ENCODE data around the gene UNC5CL.
A peak's percentile ranks its signal among the peaks of the same experiment; 100 is the strongest.
"Not testable (repeated sequence)": the region's sequence is repeated elsewhere in the genome, so short reads cannot be mapped to it uniquely, and the experiment has no call there.

Gene UNC5CL

DNA sequence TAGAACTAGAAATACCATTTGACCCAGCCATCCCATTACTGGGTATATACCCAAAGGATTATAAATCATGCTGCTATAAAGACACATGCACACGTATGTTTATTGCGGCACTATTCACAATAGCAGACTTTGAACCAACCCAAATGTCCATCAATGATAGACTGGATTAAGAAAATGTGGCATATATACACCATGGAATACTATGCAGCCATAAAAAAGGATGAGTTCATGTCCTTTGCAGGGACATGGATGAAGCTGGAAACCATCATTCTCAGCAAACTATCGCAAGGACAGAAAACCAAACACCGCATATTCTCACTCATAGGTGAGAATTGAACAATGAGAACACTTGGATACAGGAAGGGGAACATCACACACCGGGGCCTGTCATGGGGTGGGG lies 23.2 kb downstream of the UNC5CL start:
- not testable (repeated sequence) for DNase-seq (ENCODE audit: low read depth, low spot score); H3K4me3 ChIP-seq (ENCODE audit: low read length)

DNA sequence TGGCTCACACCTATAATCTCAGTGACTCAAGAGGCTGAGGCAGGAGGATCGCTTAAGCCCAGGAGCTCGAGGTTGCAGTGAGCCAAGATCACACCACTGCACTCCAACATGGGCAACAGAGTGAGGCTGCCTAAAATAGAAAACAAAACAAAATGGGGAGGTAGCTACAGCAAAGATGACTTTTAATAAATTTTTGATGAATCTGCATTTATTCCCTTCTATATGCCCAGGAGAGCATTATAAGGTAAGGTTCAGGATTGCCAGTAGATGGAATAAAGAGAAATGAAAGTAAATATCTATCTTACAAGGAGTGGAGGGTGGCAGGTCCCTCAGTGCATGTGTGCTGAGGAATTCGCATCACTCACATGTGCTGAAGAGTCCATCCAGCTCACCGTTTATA lies 24.2 kb downstream of the UNC5CL start:
- DNase-seq (ENCODE audit: low read depth, low spot score): no peak
- H3K4me3 ChIP-seq (ENCODE audit: low read length): no peak overlapping the region

DNA sequence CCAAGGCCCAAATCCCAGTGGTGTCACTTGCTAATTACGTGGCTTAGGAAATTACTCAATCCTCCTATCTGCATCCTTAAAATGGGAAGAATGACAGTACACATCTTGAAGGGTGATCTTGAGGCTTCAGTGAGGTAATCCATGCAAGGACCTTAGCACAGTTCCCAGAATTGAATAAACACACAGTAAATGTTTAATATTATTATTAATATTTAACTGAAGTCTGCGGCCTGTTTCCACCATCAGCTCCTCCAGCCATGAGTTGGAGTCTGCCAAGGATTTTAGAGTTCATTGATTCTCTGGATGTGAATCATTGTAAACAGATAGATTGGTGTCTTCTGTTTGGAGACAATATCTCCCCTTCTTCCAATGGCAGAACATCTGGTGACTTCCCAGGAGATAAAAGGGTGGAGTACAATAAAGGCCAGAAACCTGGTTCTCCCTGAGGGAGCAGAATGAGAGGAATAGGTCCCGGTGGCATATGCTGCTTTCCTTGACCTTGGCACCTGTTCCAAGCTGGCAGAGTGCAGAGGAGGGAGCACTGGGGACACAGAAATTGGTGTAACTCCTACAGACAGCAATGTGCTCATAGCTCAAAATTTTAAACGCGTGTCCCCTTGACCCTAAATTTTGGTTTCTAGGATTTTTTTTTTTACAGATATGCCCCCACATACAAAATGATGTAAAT lies 25.4 kb downstream of the UNC5CL start:
- DNase-seq (ENCODE audit: low read depth, low spot score): no peak
- H3K4me3 ChIP-seq (ENCODE audit: low read length): no peak overlapping the region

DNA sequence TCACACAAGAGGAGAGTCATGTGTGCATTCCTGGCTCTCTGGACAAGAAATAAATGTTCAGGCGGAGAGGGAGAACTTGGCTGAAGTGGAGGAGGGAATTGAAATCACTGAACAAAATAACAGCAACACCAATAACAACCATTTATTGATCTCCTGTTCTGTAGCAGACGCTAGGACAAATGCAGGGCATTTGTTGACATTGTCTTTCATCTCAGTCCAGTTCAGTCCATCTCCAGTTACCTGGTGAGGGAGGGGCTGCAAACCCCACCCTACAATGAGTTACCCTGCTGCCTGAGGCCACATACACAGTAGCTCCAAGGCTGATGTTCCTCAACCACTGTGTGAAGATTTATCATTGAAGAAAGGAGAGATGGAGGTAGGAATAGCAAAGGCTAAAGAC lies 27.3 kb downstream of the UNC5CL start:
- no peak for DNase-seq (ENCODE audit: low read depth, low spot score)
- H3K4me3 ChIP-seq (ENCODE audit: low read length): no peak overlapping the region

DNA sequence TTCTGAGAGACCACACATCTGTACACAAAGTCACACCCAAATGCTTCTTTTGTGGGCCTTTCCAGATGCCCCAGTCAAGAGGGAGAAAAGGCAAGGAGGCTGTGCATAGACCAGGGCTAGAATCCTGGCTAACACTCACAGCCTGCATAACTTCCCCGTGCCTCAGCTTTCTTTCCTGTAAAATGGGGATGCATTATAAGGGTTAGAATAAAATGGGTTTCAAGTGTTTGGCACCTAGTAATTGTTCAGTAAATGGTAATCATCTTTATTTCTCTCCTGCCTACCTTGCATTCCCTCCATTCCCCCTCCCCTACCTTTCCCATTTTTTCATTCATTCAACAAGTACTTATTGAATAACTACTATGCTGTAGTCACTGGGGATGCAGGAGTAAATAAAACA lies 29.4 kb downstream of the UNC5CL start:
- H3K4me3 ChIP-seq (ENCODE audit: low read length): no peak overlapping the region
- DNase-seq (ENCODE audit: low read depth, low spot score): no peak

DNA sequence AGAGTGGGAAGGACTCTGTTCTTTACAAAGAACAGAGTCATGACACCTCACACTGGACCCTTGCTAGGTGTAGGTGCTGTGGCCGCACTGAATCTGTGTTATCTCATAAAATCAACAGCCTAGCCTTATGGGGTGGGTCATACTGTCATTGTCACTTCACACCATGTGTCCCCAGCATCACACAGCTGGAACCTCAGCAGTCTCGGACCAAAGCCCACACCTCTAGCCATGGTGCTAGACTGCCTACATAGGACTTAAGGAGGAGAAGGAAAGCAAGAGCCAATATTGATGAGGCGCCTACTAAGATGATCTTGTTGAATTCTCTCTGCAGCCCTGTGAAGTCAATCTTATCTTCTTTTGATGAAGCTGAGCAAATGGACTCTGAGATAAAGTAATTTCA lies 31.0 kb downstream of the UNC5CL start:
- DNase-seq (ENCODE audit: low read depth, low spot score): no peak
- H3K4me3 ChIP-seq (ENCODE audit: low read length): no peak overlapping the region

DNA sequence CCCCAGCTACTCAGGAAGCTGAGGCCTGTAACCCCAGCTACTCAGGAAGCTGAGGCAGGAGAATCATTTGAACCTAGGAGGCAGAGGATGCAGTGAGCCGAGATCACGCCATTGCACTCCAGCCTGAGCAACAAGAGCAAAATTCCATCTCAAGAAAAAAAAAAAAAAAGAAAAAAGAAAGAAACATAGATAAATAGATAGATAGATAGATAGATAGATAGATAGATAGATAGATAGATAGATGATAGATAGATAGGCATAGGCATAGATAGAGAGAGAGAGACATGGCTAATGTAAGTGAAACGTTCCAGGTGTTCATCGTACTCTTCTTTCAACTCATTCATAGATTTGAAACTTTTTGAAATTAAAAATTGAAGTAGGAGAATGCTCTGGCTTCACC lies 32.0 kb downstream of the UNC5CL start:
- DNase-seq (ENCODE audit: low read depth, low spot score); H3K4me3 ChIP-seq (ENCODE audit: low read length): not testable (repeated sequence)

DNA sequence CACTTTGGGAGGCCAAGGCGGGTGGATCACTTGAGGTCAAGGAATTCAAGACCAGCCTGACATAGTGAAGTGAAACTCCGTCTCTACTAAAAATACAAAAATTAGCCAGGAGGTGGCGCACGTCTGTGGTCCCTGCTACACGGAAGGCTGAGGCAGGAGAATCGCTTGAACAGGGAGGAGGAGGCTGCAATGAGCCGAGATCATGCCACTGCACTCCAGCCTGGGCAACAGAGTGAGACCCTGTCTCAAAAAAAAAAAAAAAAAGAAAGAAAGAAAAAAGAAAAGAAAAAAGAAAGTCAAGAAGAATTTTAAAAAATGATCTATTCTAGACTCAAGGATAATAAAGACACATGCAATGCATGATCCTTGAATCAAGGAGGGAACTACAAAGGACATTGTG lies 32.8 kb downstream of the UNC5CL start:
- H3K4me3 ChIP-seq (ENCODE audit: low read length): not testable (repeated sequence)
- DNase-seq (ENCODE audit: low read depth, low spot score): peak; percentile 59

DNA sequence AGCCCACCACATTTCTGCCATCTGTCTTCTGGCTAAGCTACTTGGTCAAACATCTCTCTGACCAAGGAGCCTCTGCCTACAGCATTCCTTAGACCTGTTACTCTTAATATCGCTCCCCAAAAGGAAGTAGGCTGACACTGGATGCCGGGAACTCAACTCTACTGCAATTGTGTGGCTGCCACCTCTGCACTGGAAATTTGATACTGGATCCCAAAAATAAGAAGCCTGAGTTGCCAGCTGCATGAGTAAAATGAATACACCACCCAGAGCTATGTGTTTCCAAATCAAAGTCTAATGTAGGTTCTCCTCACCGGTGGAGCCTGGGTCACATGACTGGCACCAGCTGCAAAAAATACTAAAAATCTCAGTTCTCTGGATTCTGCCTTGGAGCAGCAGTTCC lies 36.9 kb downstream of the UNC5CL start:
- no peak overlapping the region for H3K4me3 ChIP-seq (ENCODE audit: low read length)
- no peak for DNase-seq (ENCODE audit: low read depth, low spot score)

DNA sequence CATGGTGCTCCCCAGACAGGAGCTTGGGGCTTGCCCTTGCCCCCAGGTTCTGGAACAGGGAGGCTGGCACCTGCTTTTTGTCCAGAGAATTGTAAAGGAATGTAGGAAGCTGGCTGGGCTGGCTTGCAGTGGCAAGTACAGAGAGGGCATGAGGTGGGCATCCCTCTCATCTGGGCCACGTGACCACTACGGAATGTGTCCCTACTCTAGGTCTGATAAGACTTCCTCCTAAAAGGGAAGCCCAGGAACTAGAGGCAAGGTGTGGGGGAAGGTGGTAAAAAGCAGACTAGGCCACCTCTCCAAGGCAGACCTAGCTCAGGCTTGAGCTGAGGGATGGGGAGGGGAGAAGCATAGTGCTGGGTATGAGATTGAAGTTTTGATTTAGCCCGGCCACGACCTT lies 38.8 kb downstream of the UNC5CL start:
- no peak for DNase-seq (ENCODE audit: low read depth, low spot score)
- no peak overlapping the region for H3K4me3 ChIP-seq (ENCODE audit: low read length)

DNA sequence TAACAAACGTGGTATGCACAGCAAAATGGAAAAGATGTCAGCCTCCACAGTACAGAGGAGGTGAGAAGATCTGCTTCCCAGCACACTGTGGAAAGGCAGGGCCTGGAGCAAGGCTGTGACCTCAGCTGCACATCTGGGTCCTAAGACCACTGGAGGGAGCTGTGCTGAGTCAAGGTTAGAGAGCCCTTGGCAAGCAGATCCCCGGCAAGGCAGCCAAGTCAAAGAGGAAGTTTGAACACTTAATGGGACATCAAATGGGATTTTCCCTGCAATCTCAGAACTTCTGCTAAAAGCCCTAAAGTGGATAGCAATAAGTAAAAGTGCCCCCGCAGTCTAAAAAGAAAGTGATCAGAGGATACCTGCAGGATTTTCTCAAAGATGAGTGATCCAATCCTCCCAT lies 39.5 kb downstream of the UNC5CL start:
- peak; percentile 21 for DNase-seq (ENCODE audit: low read depth, low spot score)
- H3K4me3 ChIP-seq (ENCODE audit: low read length): no peak overlapping the region

DNA sequence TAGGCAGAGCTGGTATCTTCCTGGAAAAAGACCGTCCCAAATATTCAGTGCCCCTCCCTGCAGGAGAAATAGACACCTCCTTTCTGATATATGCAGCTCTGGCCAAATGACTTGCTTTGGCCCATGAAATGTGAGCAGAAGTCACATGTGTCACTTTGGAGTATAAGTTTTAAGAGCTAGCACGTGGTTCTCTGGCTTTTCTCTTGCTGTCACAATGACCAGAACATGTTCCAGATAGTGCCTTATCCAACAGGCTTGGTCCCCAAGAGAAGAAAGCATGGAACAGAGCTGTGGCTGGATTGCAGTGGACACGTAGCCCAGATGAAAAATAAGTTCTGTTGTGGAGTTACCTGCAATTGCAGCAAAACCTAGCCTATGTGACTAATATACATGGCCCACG lies 40.4 kb downstream of the UNC5CL start:
- DNase-seq (ENCODE audit: low read depth, low spot score): no peak
- no peak overlapping the region for H3K4me3 ChIP-seq (ENCODE audit: low read length)

DNA sequence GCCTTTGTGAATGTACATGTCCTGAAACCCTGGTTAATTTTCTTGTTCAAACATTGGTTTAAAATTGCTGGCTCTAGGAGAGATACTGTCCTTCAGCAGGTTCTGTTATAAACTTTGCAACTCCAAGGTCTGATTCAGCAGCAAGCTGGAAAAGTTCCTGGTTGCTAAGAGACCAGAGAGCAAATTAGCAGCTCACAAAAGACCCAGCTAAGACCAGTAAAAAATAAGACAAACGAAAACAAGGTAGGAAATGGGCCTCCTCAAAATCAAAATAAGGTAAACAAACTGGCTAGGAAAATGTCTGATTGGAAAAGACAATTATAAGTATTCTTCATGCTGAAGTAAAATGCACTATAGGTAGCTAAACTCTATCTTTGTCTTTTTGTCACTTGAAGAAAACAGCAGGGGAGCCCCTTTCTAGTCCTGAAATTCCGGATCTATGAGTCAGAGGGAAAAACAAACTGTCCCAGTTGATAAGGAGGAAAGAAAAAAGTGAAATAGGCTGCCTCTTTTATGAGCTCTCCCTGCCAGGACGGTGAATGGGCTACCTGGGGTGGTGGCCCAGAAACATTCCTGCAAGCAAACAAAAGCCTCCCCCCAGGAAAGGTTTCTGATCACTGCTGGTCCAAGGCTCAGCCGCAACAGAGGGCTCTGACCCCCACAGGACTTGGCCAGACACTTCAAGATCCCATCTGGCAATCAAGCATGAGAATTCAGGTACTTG lies 41.6 kb downstream of the UNC5CL start:
- H3K4me3 ChIP-seq (ENCODE audit: low read length): no peak overlapping the region
- DNase-seq (ENCODE audit: low read depth, low spot score): no peak

DNA sequence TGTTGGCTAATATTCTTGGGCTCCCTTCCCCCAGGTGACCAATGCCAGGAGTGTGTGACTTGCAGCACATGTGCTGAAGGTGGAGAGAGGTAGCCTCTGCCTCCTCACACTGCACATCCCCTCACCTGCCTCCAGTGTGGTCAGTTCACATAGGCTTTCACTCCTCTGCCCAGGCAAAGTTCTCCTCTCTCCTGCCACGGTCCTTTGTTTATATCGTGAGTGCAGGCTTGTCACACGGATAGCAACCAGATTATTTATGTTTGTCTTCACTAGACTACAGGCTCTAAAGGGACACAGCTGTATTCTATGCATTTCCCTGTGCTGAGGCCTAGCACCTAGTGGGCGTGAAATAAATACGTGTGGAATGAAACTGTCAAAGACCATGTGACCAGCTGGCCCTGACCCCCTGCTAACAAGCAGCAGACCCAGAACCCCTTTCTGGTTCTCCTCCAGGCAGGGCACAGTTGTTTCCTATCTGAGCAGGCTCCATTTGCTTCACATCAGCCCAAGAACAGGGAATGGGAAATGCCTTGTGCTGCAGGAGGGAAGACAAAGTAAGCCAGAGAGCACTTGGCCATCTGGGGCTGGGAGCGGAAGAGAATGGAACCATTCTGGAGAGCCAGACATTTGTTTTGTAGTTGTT lies 42.3 kb downstream of the UNC5CL start:
- H3K4me3 ChIP-seq (ENCODE audit: low read length): no peak overlapping the region
- DNase-seq (ENCODE audit: low read depth, low spot score): no peak

DNA sequence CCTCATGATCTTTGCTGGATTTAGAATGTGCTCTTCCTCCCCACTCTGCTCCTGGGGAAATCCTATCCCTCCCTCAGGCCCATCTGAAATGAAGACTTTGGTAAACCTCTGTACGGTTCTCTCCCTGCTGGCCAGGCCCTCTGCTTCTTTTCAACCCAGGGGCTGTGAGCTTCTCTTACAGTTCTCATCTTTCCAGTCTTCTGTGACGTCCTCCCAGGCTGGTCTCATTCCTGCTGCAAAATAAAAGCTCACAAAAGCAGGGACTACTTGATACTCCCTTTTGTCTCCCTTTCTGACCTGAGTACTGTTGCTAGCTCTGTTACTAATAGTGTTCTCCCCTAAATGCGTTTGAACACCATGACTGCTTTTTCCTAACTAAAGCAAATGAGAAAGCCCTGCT lies 46.3 kb downstream of the UNC5CL start:
- no peak for DNase-seq (ENCODE audit: low read depth, low spot score)
- H3K4me3 ChIP-seq (ENCODE audit: low read length): no peak overlapping the region

DNA sequence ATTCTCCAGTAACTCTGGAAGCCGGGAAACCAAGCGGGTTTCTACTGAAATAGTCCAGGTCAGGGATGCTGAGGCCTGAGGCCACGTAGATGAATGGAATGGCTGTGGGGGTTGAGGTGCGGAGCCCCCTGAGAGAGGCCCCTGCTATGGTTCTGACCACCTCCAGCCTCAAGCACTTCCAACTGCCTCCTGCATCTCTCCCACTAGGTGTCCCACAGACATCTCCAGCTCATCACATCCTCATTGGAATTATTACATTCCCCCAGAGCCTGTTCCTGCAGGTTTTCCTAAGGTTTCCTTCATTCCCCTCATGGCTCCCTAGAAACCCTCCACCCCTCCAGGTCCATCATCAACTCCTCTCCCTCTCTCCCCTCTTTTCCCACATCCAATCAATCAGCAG lies 48.7 kb downstream of the UNC5CL start:
- no peak for DNase-seq (ENCODE audit: low read depth, low spot score)
- no peak overlapping the region for H3K4me3 ChIP-seq (ENCODE audit: low read length)

DNA sequence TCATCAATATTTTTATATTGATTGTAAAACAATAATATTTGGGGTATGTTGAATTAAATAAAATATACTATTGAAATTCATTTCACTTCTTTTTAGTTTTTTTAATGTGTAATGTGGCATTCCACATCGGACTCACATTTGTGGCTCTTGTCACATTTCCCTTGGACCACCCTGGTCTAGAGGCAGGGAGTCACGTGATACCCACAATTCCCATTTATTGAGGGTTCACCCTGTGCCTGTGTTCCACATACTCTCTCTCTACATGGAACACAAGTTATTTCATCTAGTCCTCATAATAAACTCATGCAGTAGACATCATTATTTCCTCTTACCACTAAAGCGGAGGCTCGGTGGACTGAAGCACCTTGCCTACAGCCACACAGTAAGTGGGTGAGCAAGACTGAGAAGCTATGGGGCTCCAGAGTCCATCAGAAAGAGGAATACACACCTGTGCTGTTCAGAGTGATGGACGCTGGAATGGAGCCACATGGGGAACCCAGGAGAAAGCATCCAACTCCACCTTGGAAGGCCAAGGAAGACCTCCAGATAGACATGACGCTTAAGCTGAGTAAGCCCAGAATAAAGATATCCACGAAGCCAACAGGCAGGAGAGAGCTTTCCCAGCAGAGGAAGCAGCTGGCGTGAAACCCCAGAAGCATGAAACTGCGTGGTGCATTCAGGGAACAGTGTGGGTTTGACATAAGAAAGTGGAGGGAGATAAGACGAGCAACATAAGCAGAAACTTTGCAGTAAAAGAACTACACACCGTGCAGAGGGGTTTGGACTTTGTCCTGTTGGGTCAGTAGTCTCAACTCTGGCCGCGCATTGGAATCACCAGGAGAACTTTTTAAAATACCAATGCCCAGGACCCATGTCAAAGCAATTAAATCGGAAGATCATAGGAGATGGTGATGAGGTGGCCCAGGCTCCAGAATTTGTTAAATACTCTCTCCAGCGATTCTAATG lies 49.5 kb downstream of the UNC5CL start:
- no peak overlapping the region for H3K4me3 ChIP-seq (ENCODE audit: low read length)

DNA sequence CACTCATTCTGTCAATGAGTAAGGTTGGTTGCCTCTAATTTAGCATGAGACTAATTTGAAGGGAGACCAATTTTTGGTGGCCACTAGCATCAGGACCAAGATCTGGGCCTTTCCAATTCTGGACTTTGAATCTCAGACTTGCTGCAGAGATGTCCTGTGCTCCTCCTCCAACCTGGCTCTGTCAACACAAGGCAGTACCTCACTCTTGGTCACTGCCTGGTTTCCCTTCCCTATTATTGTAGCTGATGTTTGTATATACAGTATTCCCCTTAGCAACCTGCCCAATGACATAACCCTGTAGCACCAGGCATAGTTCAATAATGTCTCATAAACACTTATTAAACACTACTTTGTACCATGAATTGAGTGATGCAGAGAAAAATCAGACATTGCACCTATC lies 50.4 kb downstream of the UNC5CL start:
- no peak overlapping the region for H3K4me3 ChIP-seq (ENCODE audit: low read length)
- DNase-seq (ENCODE audit: low read depth, low spot score): no peak

More for the DNA sequence above, 49.5 kb downstream of the UNC5CL start:
- no peak for DNase-seq (ENCODE audit: low read depth, low spot score)

Measured in Jurkat, Clone E6-1 (cell line).